K562 (cell line): ENCODE results near the gene PLOD1. TPM values are rescaled to one million over a fixed set of nuclear protein-coding genes. Genes with fewer than 3 reads are reported as not detected.

Experiments
- ATAC-seq: fragments of 200-7000 bp; cut with Tn5 transposase; 3 replicates; pipeline ENCODE4 v1.9.1; 2020; ENCODE audit warnings: moderate library complexity
- BruUV-seq: library from RNA; stranded (reverse); fragments of 400-500 nt; replicated peaks from 2 replicates; lab custom pipeline; 2021; lab: Mats Ljungman, UMichigan
- CTCF ChIA-PET: fragments of 300-600 bp; formaldehyde crosslinking; extraction: SDS; loops from one replicate; lab custom pipeline; 2021; ENCODE audit warnings: low intra/inter-chr PET ratio; lab: Yijun Ruan, JAX
- POLR2A ChIA-PET: fragments of 300-600, 350-650 bp; sonication (Branson Sonifier 250); formaldehyde crosslinking; extraction: SDS; loops from one replicate; lab custom pipeline; 2021; ENCODE audit warnings: antibody characterized with exemption, inconsistent platforms; lab: Yijun Ruan, JAX
- DNase-seq, 4 experiments: peaks; one replicate each; pipeline versions ENCODE4 v3.0.0 to v3.0.0-alpha.2; 2011 to 2018; ENCODE audit warnings: low spot score in 3 of 4, mixed read lengths in 3 of 4; ENCODE audit errors: extremely low read depth in 1 of 4
- FAIRE-seq: peaks from 2 replicates; lab custom pipeline; 2011; peaks lifted over from hg19 to GRCh38; lab: Jason Lieb, UNC
- H2AFZ ChIP-seq: 2 replicates; pipeline ENCODE4 v1.6.0; 2011; ENCODE audit warnings: low read depth, low read length, control low read depth, inconsistent platforms
- H3K27ac ChIP-seq: fragments of 200-600 bp; 3 replicates; pipeline ENCODE4 v1.8.0; 2011; ENCODE audit warnings: low read depth, mild to moderate bottlenecking, control low read depth, inconsistent platforms, low read length, moderate library complexity, mixed read lengths; ENCODE audit errors: extremely low read depth
- H3K27me3 ChIP-seq, 2 experiments: fragments of 300-600 bp in 1 of 2; 2 replicates in 1 of 2; 3 replicates in 1 of 2; pipeline versions ENCODE4 v1.6.0 to v1.8.0; 2011; ENCODE audit warnings: inconsistent platforms in 2 of 2, low read length in 2 of 2, mild to moderate bottlenecking in 1 of 2, mixed read lengths in 1 of 2, moderate library complexity in 1 of 2; ENCODE audit not compliant: control insufficient read depth in 2 of 2, insufficient read depth in 2 of 2
- H3K36me3 ChIP-seq: fragments of 300-600 bp; 3 replicates; pipeline ENCODE4 v1.8.0; 2011; ENCODE audit warnings: mild to moderate bottlenecking, low read length, inconsistent platforms; ENCODE audit not compliant: control insufficient read depth, insufficient read depth
- H3K4me1 ChIP-seq, 2 experiments: fragments of 200-600 bp in 1 of 2; replicated peaks in 1 of 2; 2 replicates in 1 of 2; 3 replicates in 1 of 2; pipeline versions ENCODE4 v1.5.1 to v1.8.0; 2011; ENCODE audit warnings: inconsistent platforms in 2 of 2, low read length in 2 of 2, mild to moderate bottlenecking in 1 of 2, mixed read lengths in 1 of 2, moderate library complexity in 1 of 2; ENCODE audit not compliant: control insufficient read depth in 2 of 2, insufficient read depth in 2 of 2
- H3K4me2 ChIP-seq: 2 replicates; pipeline ENCODE4 v1.6.1; 2011; ENCODE audit warnings: low read length, control low read depth, inconsistent platforms, mixed read lengths; ENCODE audit not compliant: insufficient read depth
- H3K4me3 ChIP-seq: fragments of 200-600 bp; sonication (generic), shearing (Covaris generic); 2 replicates; pipeline ENCODE4 v1.5.1; 2016; ENCODE audit warnings: control low read depth, inconsistent platforms
- H3K79me2 ChIP-seq: fragments of 200-600 bp; 3 replicates; pipeline ENCODE4 v1.8.0; 2011; ENCODE audit warnings: low read length, inconsistent platforms; ENCODE audit not compliant: control insufficient read depth, insufficient read depth
- H3K9ac ChIP-seq, 2 experiments: 2 replicates each; pipeline versions ENCODE4 v1.6.0 to v1.6.1; 2011; ENCODE audit warnings: low read depth in 2 of 2, low read length in 2 of 2, control low read depth in 1 of 2, inconsistent platforms in 1 of 2, mild to moderate bottlenecking in 1 of 2, mixed read lengths in 1 of 2; ENCODE audit not compliant: insufficient read depth in 1 of 2
- H3K9me1 ChIP-seq: one replicate; pipeline ENCODE4 v1.6.0; 2011; ENCODE audit warnings: inconsistent platforms, mild to moderate bottlenecking, low read length, moderate library complexity; ENCODE audit not compliant: control insufficient read depth, insufficient read depth
- H3K9me3 ChIP-seq: replicated peaks from 2 replicates; pipeline ENCODE4 v1.5.1; 2011; ENCODE audit warnings: low read depth, low read length, inconsistent platforms; ENCODE audit not compliant: control insufficient read depth, insufficient read depth
- H4K20me1 ChIP-seq: replicated peaks from 2 replicates; pipeline ENCODE4 v1.6.1; 2011; ENCODE audit warnings: low read length, inconsistent platforms, mixed read lengths; ENCODE audit not compliant: control insufficient read depth, insufficient read depth
- ATF6 ChIP-seq: sonication (generic); formaldehyde crosslinking; IDR thresholded peaks from 2 replicates; pipeline ENCODE4 v1.4.0; 2020; ENCODE audit warnings: mild to moderate bottlenecking, missing genetic modification reagents
- BRF2 ChIP-seq: IDR thresholded peaks from 3 replicates; pipeline ENCODE4 v1.6.1; 2011; ENCODE audit warnings: borderline replicate concordance, mild to moderate bottlenecking; ENCODE audit not compliant: insufficient read length, insufficient read depth
- CBFB ChIP-seq: sonication (generic); formaldehyde crosslinking; IDR thresholded peaks from 2 replicates; pipeline ENCODE4 v1.4.0; 2020; ENCODE audit warnings: mild to moderate bottlenecking, missing genetic modification reagents
- E2F5 ChIP-seq: sonication (generic); formaldehyde crosslinking; IDR thresholded peaks from 2 replicates; pipeline ENCODE4 v1.8.0; 2022; ENCODE audit warnings: mild to moderate bottlenecking, missing genetic modification reagents
- HDAC8 ChIP-seq: fragments of 450-650 bp; IDR thresholded peaks from 2 replicates; pipeline ENCODE4 v1.6.1; 2016; ENCODE audit warnings: mild to moderate bottlenecking, missing genetic modification characterization, moderate library complexity, missing compliant biosample characterization
- HNRNPK ChIP-seq: fragments of 200-400 bp; formaldehyde crosslinking; IDR thresholded peaks from one replicate; pipeline ENCODE4 v1.6.1; 2018; ENCODE audit warnings: mild to moderate bottlenecking, low read depth, low read length; ENCODE audit not compliant: poor library complexity, severe bottlenecking
- LCOR ChIP-seq: sonication (generic); formaldehyde crosslinking; IDR thresholded peaks from 2 replicates; pipeline ENCODE4 v1.8.0; 2022; ENCODE audit warnings: mild to moderate bottlenecking, missing genetic modification reagents
- RBM39 ChIP-seq: fragments of 200-400 bp; formaldehyde crosslinking; optimal IDR thresholded peaks from 2 replicates; pipeline ENCODE3; 2018; ENCODE audit warnings: low read depth, low read length
- SMARCA5 ChIP-seq: fragments of 450-650 bp; IDR thresholded peaks from 2 replicates; pipeline ENCODE4 v1.6.1; 2016
- ZBED1 ChIP-seq: IDR thresholded peaks from 2 replicates; pipeline ENCODE4 v1.6.1; 2014
- ZBTB26 ChIP-seq: fragments of 450-650 bp; formaldehyde crosslinking; IDR thresholded peaks from 2 replicates; pipeline ENCODE4 v1.4.0; 2022; ENCODE audit warnings: missing genetic modification characterization
- ZFP91 ChIP-seq: sonication (generic); formaldehyde crosslinking; IDR thresholded peaks from 2 replicates; pipeline ENCODE4 v1.8.0; 2022; ENCODE audit warnings: mild to moderate bottlenecking, missing genetic modification reagents
- ZNF12 ChIP-seq: sonication (generic); formaldehyde crosslinking; IDR thresholded peaks from 2 replicates; pipeline ENCODE4 v1.4.0; 2020; ENCODE audit warnings: mild to moderate bottlenecking, missing genetic modification reagents
- ZNF77 ChIP-seq: fragments of 250-450 bp; sonication (Bioruptor Pico); IDR thresholded peaks from 2 replicates; pipeline ENCODE4 v1.5.0; 2020
- WGBS: fragments of 100-300 bp; shearing (Covaris generic); methylation state at CpG from one replicate; pipeline ENCODE4 v1.1.6; 2016; ENCODE audit warnings: low coverage, mixed read lengths; ENCODE audit not compliant: insufficient coverage; ENCODE audit errors: missing lambda C conversion rate; 5-methylcytosine and 5-hydroxymethylcytosine counted together
- in situ Hi-C: fragments of 300-500 bp; cut with MboI; formaldehyde crosslinking; loops from 4 replicates; pipeline ENCODE4 v1.15.0; 2018; ENCODE audit warnings: inconsistent platforms, mixed read lengths
- intact Hi-C: fragments of 100-400 bp; cut with micrococcal nuclease; formaldehyde crosslinking; loops from 2 replicates; pipeline ENCODE4 v1.14.2; 2022
- polyA plus RNA-seq, 8 experiments: library from polyadenylated mRNA; depleted of rRNA in 4 of 8; stranded (reverse) in 5 of 8; unstranded in 3 of 8; fragments of >200 nt; fragmentation: Nextera tagmentation in 2 of 8; fragmentation: Illumina TruSeq in 1 of 8; extraction: Ambion mirVana in 2 of 8; extraction: Trizol in 1 of 8; gene quantifications; 2 replicates each; pipeline versions ENCODE4 v1.2.1 to v1.2.3, GENCODE V29; 2011 to 2014; ENCODE audit warnings: inconsistent platforms in 1 of 8, missing spikeins in 1 of 8
- total RNA-seq, 7 experiments: library from RNA; depleted of rRNA in 6 of 7; stranded (reverse); fragments of >200 nt in 6 of 7; fragmentation: Illumina TruSeq in 2 of 7; extraction: Trizol in 2 of 7; gene quantifications; 2 replicates each; pipeline versions ENCODE4 v1.2.1 to v1.2.3, GENCODE V29; 2011 to 2021; ENCODE audit warnings: low replicate concordance in 1 of 7

PLOD1 gene
- total and polyA plus RNA-seq, 9 of the 15 experiments (the other 6 are each of a cell fraction or from before 2014, with no cell fraction given) = 16.6 to 90.8 (median 52.7) TPM

- ATAC-seq (peak; percentile 2), DNase-seq (peak in 1 of 4 experiments; percentile 31), FAIRE-seq (no peak)
- H3K4me3 ChIP-seq = 0 out of 2 replicates have a peak overlapping the region, but pooled peaks have one; percentile 65
- peaks cover 36 to 44% of the 10 kb centered on the region in 2 experiments for H3K4me1 ChIP-seq
- BruUV-seq = no TSS peak
- H3K79me2 ChIP-seq = peaks cover 39% of the 10 kb centered on the region
- POLR2A ChIA-PET = interaction anchor here (0.6 to 8.1 kb wide), 8 partner anchors 12 to 784 kb away, joined by 3 to 141 read pairs (median 6); no protein-coding TSS in a partner anchor
- peak overlapping the region; percentile 88 to 93 for H3K9ac ChIP-seq
- H4K20me1 ChIP-seq = peaks cover 12% of the 10 kb centered on the region
- no peaks in the 10 kb centered on the region for H3K27me3 ChIP-seq
- WGBS = 52% methylated on average over 29 of the region's 29 CpGs
- H2AFZ ChIP-seq = peak overlapping the region; percentile 65
- no peaks in the 10 kb centered on the region for H3K9me3 ChIP-seq
- H3K4me2 ChIP-seq = peak overlapping the region; percentile 90
- H3K27ac ChIP-seq = peak overlapping the region; percentile 83
- H3K36me3 ChIP-seq = peaks cover 47% of the 10 kb centered on the region
- in situ Hi-C loops = no loop called here
- H3K9me1 ChIP-seq = peaks cover 5% of the 10 kb centered on the region
- CTCF ChIA-PET = no interaction called here
- intact Hi-C loops = no loop called here
- TF ChIP-seq RBM39 (peak; percentile 80), LCOR (CRISPR knock-in tag) (no peak), ZNF77 (CRISPR knock-in tag) (no peak), E2F5 (CRISPR knock-in tag) (peak; percentile 23; the same call in 1 of the 2 replicates), ZFP91 (CRISPR knock-in tag) (0 out of 2 replicates have a peak, but pooled peaks have one; percentile 18), BRF2 (no peak), ZBTB26 (CRISPR knock-in tag) (no peak), ZBED1 (peak; percentile 21; the same call in 1 of the 2 replicates), CBFB (CRISPR knock-in tag) (peak; percentile 18; the same call in 1 of the 2 replicates), ZNF12 (CRISPR knock-in tag) (peak; percentile 69; the same call in 1 of the 2 replicates), ATF6 (CRISPR knock-in tag) (peak; percentile 78; the same call in 1 of the 2 replicates), SMARCA5 (no peak), HNRNPK (no peak), HDAC8 (tag) (no peak)
Observed at GRCh38 chr1:11979028-11979850, 44.7 kb downstream of the PLOD1 start.
